GM12878 (cell line): Measurements from ENCODE around the gene ZNF48. TPM values are rescaled to one million over a fixed set of nuclear protein-coding genes. Genes with fewer than 3 reads are reported as not detected.

Source experiments
- BHLHE40 ChIP-seq, 2 experiments: fragments of 450-650 bp in 1 of 2; IDR thresholded peaks; 2 replicates each; pipeline ENCODE4 v1.6.1; 2011 to 2017; ENCODE audit warnings: low read depth in 2 of 2, borderline replicate concordance in 1 of 2, improper control_type of control experiment in 1 of 2, low read length in 1 of 2, mild to moderate bottlenecking in 1 of 2
- CHD1 ChIP-seq: IDR thresholded peaks from 2 replicates; pipeline ENCODE4 v1.6.1; 2012; ENCODE audit warnings: low read depth, low read length, improper control_type of control experiment
- FOXK2 ChIP-seq: fragments of 450-650 bp; IDR thresholded peaks from 2 replicates; pipeline ENCODE4 v1.6.1; 2017; ENCODE audit warnings: mild to moderate bottlenecking, moderate library complexity
- HCFC1 ChIP-seq: fragments of 150-350 bp; IDR thresholded peaks from 2 replicates; pipeline ENCODE4 v1.6.1; 2014; ENCODE audit warnings: low read length
- IKZF1 ChIP-seq: fragments of 450-650 bp; conservative IDR thresholded peaks from 2 replicates; pipeline ENCODE4 v1.6.1; 2017; ENCODE audit warnings: antibody characterized with exemption, mild to moderate bottlenecking
- MTA2 ChIP-seq: fragments of 450-650 bp; IDR thresholded peaks from 2 replicates; pipeline ENCODE4 v1.6.1; 2016; ENCODE audit warnings: low read depth, mild to moderate bottlenecking, moderate library complexity
- NKRF ChIP-seq: fragments of 450-650 bp; conservative IDR thresholded peaks from 2 replicates; pipeline ENCODE4 v1.6.1; 2017; ENCODE audit warnings: mild to moderate bottlenecking, moderate library complexity
- PBX3 ChIP-seq: IDR thresholded peaks from 2 replicates; pipeline ENCODE4 v1.6.1; 2011; ENCODE audit warnings: mild to moderate bottlenecking, low read depth, low read length, moderate library complexity; ENCODE audit not compliant: insufficient replicate concordance
- PML ChIP-seq: IDR thresholded peaks from 2 replicates; pipeline ENCODE4 v1.6.1; 2012; ENCODE audit warnings: low read length, inconsistent platforms
- RAD51 ChIP-seq: fragments of 450-650 bp; IDR thresholded peaks from 2 replicates; pipeline ENCODE4 v1.6.1; 2016; ENCODE audit warnings: moderate library complexity, mild to moderate bottlenecking, inconsistent platforms
- REST ChIP-seq: IDR thresholded peaks from 2 replicates; pipeline ENCODE4 v1.6.1; 2012; ENCODE audit warnings: mild to moderate bottlenecking, low read depth, low read length
- RFX5 ChIP-seq: IDR thresholded peaks from 2 replicates; pipeline ENCODE4 v1.6.1; 2011; ENCODE audit warnings: low read depth, low read length, improper control_type of control experiment
- SIX5 ChIP-seq: IDR thresholded peaks from 2 replicates; pipeline ENCODE4 v1.6.1; 2011; ENCODE audit warnings: mild to moderate bottlenecking, low read depth, low read length, moderate library complexity; ENCODE audit not compliant: severe bottlenecking
- SMAD5 ChIP-seq: IDR thresholded peaks from 2 replicates; pipeline ENCODE4 v1.6.1; 2016; ENCODE audit warnings: antibody characterized with exemption, low read depth
- SUPT20H ChIP-seq: IDR thresholded peaks from 2 replicates; pipeline ENCODE4 v1.6.1; 2011; ENCODE audit warnings: low read depth, mild to moderate bottlenecking, low read length, moderate library complexity, borderline replicate concordance; ENCODE audit not compliant: control insufficient read depth
- ZBED1 ChIP-seq: IDR thresholded peaks from 2 replicates; pipeline ENCODE4 v1.6.1; 2016; ENCODE audit warnings: borderline replicate concordance
- ZNF207 ChIP-seq: fragments of 450-650 bp; IDR thresholded peaks from 2 replicates; pipeline ENCODE4 v1.6.1; 2014; ENCODE audit warnings: antibody characterized with exemption, mild to moderate bottlenecking, borderline replicate concordance
- ZNF592 ChIP-seq: fragments of 450-650 bp; IDR thresholded peaks from 2 replicates; pipeline ENCODE4 v1.6.1; 2017; ENCODE audit warnings: mild to moderate bottlenecking, moderate library complexity
- polyA plus RNA-seq, 11 experiments: library from polyadenylated mRNA; depleted of rRNA in 4 of 11; unstranded in 6 of 11; stranded (reverse) in 5 of 11; fragments of >200 nt; fragmentation: Nextera tagmentation in 4 of 11; fragmentation: Illumina TruSeq in 1 of 11; extraction: Ambion mirVana in 4 of 11; extraction: Trizol in 1 of 11; gene quantifications; 1 replicate in 1 of 11; 2 replicates in 10 of 11; pipeline versions ENCODE4 v1.2.1 to v1.2.3, GENCODE V29; 2011 to 2016; ENCODE audit warnings: inconsistent platforms in 2 of 11, missing spikeins in 2 of 11, low read depth in 1 of 11
- total RNA-seq, 4 experiments: library from RNA; depleted of rRNA in 3 of 4; stranded (reverse); fragments of >200 nt in 3 of 4; fragmentation: Illumina TruSeq in 1 of 4; extraction: Trizol in 1 of 4; gene quantifications; 2 replicates each; pipeline versions ENCODE4 v1.2.1 to v1.2.3, GENCODE V29; 2013 to 2021

The ZNF48 gene
- total and polyA plus RNA-seq, 10 of the 15 experiments (the other 5 are each of a cell fraction or from before 2014, with no cell fraction given) = 0.14 to 12.0 (median 4.2) TPM

- peak; percentile 69 for TF ChIP-seq IKZF1
- 0 out of 2 replicates have a peak, but pooled peaks have one; percentile 4 for TF ChIP-seq HCFC1
- no peak for TF ChIP-seq ZNF207
- TF ChIP-seq REST = no peak
- no peak for TF ChIP-seq MTA2
- peak; percentile 98 for TF ChIP-seq PML
- peak; percentile 95 for TF ChIP-seq RAD51
- TF ChIP-seq NKRF = peak; percentile 63; the same call in 1 of the 2 replicates
- no peak for TF ChIP-seq CHD1
- no peak for TF ChIP-seq ZNF592
- TF ChIP-seq BHLHE40 (IDR thresholded peaks at IDR 0.05; ENCODE audit: borderline replicate concordance in 1 of 2, low read depth in 2 of 2, low read length in 1 of 2) = peak; percentile 88 to 90
- TF ChIP-seq SIX5 = no peak
- peak; percentile 96 for TF ChIP-seq SMAD5
- TF ChIP-seq ZBED1 = no peak
- TF ChIP-seq PBX3 = peak; percentile 99
- TF ChIP-seq SUPT20H = no peak
- no peak for TF ChIP-seq RFX5
- peak; percentile 60 for TF ChIP-seq FOXK2
Observed at GRCh38 chr16:30445408-30446202, 50.4 kb downstream of the ZNF48 start, which contains the start of gene SEPHS2 (continued).
